Activated CD4-positive, alpha-beta T cell treated with anti-CD3 and anti-CD28 coated beads, Interleukin-2, amount 50 U/mL, for 16 hours (primary cell): ENCODE measurements around the gene SLC1A3.

Experiments used
- DNase-seq: peaks from one replicate; pipeline ENCODE4 v3.0.0-alpha.2; 2020

Gene SLC1A3

GRCh38 chr5:36723912-36724311 is 117.5 kb downstream of the SLC1A3 start:
- DNase-seq, result no peak

- no peak for DNase-seq
Measured at GRCh38 chr5:36724467-36725332, 118.3 kb downstream of the SLC1A3 start.

- DNase-seq, result no peak
Measured at GRCh38 chr5:36726317-36726716, 119.9 kb downstream of the SLC1A3 start.

- no peak for DNase-seq
Measured at GRCh38 chr5:36726767-36727166, 120.4 kb downstream of the SLC1A3 start.

GRCh38 chr5:36728697-36729543 is 122.5 kb downstream of the SLC1A3 start:
- DNase-seq, result peak; percentile 61

GRCh38 chr5:36730537-36731216 is 124.3 kb downstream of the SLC1A3 start:
- DNase-seq, result no peak

GRCh38 chr5:36733183-36733582 is 126.8 kb downstream of the SLC1A3 start:
- no peak for DNase-seq

GRCh38 chr5:36734422-36734821 is 128.0 kb downstream of the SLC1A3 start:
- no peak for DNase-seq

- no peak for DNase-seq
Measured at GRCh38 chr5:36735891-36736290, 129.5 kb downstream of the SLC1A3 start.
